ENCODE data around the gene RNU6-9.
"Not testable (repeated sequence)": the region's sequence is repeated elsewhere in the genome, so short reads cannot be mapped to it uniquely, and the experiment has no call there.

Gene RNU6-9

DNA sequence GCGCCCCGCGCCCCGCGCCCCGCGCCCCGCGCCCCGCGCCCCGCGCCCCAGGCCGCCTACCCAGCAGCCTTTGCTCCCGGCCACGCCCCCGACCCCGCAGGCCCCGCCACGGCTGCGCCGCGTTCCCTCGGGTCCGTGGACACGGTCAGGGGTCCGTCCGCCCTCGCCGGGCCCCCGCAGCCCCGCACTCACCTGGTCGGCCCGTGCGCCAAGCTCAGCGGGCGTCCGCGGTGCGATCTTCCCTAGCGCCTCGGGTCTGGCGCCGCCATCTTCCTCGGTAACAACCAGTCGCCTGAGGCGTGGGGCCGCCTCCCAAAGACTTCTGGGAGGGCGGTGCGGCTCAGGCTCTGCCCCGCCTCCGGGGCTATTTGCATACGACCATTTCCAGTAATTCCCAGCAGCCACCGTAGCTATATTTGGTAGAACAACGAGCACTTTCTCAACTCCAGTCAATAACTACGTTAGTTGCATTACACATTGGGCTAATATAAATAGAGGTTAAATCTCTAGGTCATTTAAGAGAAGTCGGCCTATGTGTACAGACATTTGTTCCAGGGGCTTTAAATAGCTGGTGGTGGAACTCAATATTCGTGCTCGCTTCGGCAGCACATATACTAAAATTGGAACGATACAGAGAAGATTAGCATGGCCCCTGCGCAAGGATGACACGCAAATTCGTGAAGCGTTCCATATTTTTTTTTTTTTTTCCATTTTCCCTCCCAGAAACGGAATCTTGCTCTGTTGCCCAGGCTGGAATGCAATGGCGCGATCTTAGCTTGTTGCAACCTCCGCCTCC is at the start of gene RNU6-9, which contains the start of gene MED16:
Gene RNU6-9, plus strand, starts transcription at position 591 of the 796 bp plus-strand sequence.
Gene MED16, minus strand, starts transcription at position 294 of the 796 bp plus-strand sequence. CDS start 2,056 bp downstream, outside the sequence.
- H3K4me3 ChIP-seq (ENCODE audit: low read depth, low read length): peak within 1 kb of the TSS; percentile 79

DNA sequence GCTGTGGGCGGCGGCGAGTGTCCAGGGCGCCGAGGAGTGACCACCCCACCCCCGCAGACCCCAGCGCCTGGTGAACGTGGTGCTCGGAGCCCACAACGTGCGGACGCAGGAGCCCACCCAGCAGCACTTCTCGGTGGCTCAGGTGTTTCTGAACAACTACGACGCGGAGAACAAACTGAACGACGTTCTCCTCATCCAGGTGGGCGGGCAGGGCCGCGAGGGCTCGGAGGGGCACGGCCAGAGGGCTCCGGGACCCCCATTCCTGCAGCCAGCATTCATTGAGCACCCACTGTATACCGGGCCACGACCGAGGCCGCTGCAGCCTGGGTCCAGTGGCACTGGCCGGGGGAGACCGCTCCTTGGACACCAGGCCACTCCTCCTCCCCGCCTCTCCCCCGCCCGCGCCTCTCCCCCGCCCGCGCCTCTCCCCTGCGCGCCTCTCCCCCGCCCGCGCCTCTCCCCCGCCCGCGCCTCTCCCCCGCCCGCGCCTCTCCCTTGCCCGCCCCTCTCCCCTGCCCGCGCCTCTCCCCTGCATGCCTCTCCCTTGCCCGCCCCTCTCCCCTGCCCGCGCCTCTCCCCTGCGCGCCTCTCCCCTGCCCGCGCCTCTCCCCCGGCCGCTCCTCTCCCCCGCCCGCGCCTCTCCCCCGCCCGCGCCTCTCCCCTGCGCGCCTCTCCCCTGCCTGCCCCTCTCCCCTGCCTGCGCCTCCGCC is 49.3 kb upstream of the RNU6-9 start:
- no peak overlapping the region for H3K4me3 ChIP-seq (ENCODE audit: low read depth, low read length)

DNA sequence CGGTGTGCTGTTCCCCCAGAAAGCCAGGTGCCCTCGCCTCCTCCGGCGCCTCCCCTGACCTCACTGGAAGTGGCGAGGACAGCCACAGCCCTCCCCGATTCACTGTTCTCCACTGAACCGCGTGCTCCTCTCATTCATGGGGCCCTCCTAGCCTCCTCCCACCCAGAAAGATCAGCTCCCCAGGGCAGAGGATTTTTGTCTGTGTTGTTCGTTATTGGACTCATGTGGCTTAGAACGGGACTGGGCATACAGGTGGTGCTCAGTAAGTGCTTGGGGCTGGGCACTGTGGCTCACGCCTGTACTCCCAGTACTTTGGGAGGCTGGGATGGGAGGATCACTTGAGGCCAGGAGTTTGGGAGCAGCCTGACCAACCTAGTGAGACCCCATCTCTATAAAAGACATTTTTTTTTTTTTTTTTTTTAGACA is 48.7 kb upstream of the RNU6-9 start:
- no peak overlapping the region for H3K4me3 ChIP-seq (ENCODE audit: low read depth, low read length)

DNA sequence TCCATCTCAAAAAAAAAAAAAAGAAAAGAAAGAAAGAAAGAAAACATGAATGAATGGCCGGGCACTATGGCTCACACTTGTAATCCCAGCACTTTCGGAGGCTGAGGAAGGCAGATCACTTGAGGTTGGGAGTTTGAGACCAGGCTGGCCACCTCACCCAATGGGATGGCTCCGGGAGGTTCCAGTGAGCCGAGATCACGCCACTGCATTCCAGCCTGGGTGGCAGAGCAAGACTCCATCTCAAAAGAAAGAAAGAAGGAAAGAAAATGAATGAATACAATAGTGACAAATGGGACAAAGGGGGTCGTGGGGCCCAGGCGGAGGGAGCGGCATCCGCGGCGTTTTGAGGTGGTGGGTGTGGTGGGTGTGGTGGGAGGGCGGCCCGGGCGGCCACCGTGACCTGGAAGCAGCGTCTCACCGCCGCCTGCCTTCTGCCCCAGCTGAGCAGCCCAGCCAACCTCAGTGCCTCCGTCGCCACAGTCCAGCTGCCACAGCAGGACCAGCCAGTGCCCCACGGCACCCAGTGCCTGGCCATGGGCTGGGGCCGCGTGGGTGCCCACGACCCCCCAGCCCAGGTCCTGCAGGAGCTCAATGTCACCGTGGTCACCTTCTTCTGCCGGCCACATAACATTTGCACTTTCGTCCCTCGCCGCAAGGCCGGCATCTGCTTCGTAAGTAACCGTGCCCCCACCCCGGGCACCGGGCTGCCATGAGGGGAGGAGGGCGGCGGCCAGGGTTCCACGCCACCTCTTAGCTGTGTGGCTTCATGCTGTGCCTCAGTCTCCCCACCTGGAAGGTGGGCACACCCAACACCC is 47.4 kb upstream of the RNU6-9 start:
- no peak overlapping the region for H3K4me3 ChIP-seq (ENCODE audit: low read depth, low read length)

DNA sequence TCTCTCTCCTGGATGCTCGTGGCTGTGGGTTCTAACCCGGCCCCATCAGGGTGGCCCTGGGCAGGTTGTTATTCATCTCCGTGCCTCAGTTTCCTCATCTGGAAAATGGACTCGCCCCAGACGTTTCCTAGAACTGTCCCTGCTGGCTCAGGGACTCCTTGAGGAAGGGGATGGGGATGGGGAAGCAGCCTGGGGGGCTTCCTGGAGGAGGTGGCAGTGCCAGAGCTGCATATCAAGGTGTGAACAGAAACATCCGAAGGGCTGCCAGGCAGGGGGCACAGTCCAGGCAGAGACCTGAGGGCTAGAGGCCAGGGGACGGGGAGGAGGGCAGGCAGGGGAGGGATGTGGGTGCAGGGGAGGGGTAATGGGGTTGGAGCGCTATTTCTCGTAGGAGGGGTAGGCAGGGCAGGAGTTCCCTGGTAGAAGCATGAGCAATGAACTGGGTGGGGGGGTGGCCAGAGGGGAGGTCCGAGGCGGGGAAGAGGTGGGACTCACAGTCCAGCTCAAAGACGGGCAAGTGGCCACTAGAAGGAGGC is 44.8 kb upstream of the RNU6-9 start:
- H3K4me3 ChIP-seq (ENCODE audit: low read depth, low read length): no peak overlapping the region

DNA sequence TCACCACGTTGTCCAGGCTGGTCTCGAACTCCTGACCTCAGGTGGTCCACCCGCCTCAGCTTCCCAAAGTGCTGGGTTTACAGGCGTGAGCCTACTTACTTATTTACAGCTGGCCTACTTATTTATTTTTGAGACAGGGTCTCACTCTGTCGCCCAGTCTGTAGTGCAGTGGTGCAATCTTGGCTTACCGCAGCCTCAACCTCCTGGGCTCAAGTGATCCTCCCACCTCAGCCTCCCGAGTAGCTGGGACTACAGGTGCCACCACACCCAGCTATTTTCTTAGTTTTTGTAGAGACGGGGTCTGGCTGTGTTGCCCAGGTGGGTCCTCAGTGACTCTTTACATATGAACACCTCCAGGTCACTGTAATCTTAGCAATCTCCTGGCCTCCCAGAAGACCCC is 44.1 kb upstream of the RNU6-9 start:
- H3K4me3 ChIP-seq (ENCODE audit: low read depth, low read length): not testable (repeated sequence)

DNA sequence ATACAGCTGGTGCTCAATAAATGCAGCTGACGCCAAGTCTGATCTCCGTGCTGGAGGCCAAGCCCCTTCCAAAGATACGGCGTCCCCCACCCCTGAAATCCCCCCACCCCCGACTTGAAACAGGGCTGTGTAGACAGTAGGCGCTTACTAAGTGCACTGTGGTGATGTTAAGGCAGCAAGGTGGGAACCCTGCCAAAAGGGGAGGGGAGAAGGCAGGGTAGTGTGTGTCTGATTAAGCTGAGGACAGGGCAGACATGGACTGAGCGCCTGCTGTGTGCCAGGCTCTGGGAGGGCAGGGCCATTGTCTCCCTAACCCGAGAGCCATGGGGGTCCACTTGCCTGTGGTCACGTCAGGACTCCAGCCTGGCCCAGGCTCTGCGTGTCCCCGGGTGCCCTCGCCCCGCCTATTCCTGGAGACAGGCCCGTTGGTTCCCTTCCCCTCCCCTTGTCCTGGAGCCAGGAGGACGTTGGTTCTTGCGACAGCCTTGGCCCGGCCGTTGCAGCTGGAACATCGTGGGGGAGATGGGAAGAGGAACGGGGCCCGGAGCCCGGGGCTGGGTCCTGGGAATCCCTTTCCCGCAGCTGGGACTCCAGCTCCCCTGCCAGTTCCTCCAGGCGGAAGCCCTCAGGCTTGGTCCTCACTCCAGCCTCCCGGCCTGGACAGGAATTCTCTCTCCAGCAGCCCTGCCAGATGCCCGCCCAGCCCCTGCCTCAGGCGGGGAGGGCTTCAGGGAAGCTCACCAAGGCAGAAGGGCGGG is 42.9 kb upstream of the RNU6-9 start:
- no peak overlapping the region for H3K4me3 ChIP-seq (ENCODE audit: low read depth, low read length)

DNA sequence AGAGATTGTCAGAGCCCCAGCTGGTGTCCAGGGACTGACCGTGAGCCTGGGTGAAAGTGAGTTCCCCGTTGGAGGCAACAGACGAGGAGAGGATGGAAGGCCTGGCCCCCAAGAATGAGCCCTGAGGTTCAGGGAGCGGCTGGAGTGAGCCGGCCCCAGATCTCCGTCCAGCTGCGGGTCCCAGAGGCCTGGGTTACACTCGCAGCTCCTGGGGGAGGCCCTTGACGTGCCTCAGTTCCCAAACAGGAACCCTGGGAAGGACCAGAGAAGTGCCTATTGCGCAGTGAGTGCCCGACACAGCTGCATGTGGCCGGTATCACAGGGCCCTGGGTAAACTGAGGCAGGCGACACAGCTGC is 42.3 kb upstream of the RNU6-9 start:
- no peak overlapping the region for H3K4me3 ChIP-seq (ENCODE audit: low read depth, low read length)

DNA sequence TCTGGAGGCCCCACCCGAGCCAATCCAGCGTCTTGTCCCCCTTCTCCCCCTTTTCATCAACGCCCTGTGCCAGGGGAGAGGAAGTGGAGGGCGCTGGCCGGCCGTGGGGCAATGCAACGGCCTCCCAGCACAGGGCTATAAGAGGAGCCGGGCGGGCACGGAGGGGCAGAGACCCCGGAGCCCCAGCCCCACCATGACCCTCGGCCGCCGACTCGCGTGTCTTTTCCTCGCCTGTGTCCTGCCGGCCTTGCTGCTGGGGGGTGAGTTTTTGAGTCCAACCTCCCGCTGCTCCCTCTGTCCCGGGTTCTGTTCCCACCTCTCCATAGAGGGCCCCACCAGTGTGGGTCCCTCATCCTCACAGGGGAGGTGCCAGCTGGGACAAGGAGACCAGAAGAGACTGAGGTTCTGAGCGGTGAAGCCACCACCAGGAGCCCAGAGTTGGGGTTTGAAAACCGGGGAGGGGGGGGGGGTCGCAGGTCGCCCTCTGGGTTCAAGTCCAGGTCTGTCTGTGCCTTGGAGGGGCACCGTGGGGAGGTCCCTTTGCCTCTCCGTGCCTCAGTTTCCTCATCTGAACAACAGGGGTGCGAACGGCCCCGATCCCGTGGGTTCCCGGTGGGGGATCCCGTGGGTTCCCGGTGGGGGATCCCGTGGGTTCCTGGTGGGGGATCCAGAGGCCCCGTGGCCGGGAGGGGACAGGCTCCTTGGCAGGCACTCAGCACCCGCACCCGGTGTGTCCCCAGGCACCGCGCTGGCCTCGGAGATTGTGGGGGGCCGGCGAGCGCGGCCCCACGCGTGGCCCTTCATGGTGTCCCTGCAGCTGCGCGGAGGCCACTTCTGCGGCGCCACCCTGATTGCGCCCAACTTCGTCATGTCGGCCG is 40.9 kb upstream of the RNU6-9 start, which contains the start of gene ELANE:
Gene ELANE, plus strand, starts transcription at position 168 of the 878 bp plus-strand sequence. Its CDS starts 26 bp downstream, at position 194.
- H3K4me3 ChIP-seq (ENCODE audit: low read depth, low read length): no peak within 1 kb of the TSS

DNA sequence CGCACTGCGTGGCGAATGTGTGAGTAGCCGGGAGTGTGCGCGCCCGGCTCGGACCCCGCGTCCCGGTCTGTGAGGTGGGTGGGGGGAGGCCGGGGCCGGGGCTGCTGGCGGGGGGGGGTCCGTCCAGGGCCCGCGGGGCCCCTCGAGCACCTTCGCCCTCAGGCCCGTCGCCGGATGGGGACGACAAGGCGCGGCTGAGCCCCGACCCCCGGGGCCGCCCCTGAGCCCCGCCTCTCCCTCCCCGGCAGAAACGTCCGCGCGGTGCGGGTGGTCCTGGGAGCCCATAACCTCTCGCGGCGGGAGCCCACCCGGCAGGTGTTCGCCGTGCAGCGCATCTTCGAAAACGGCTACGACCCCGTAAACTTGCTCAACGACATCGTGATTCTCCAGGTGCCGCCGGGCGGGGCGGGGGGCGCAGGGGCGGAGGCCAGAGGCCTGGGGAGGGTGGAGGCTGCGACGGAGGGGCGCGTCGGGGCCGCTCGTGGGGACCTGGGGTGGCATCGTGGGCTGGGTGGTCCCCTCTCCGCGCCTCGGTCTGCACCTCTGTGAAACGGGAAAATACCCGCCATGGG is 40.2 kb upstream of the RNU6-9 start:
- no peak overlapping the region for H3K4me3 ChIP-seq (ENCODE audit: low read depth, low read length)

DNA sequence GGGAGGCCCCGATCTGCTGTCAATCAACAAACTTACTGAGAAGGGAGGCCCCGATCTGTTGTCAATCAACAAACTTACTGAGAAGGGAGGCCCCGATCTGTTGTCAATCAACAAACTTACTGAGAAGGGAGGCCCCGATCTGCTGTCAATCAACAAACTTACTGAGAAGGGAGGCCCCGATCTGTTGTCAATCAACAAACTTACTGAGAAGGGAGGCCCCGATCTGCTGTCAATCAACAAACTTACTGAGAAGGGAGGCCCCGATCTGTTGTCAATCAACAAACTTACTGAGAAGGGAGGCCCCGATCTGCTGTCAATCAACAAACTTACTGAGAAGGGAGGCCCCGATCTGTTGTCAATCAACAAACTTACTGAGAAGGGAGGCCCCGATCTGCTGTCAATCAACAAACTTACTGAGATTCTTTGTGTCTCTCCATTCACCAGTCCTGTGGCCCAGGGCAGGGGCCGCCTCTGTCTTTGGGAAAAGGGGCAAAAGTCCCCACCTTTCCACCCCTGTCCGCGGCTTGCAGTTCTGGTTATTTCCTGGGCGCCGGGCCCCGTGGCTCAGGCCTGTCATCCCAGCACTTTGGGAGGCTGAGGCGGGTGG is 39.6 kb upstream of the RNU6-9 start:
- not testable (repeated sequence) for H3K4me3 ChIP-seq (ENCODE audit: low read depth, low read length)

DNA sequence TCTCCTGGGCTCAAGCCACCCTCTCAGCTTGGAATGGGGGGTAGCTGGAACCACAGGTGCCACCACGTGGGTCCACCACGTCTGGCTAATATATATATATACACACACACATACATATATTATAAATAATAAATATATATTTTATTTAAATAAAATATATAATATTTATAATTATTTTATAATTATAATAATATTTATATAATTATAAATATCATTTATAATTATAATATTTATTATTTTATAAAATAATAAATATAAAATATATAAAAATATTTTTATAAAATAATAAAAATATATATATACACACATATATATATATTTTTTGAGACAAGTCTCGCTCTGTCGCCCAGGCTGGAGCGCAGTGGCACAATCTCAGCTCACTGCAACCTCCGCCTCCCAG is 38.7 kb upstream of the RNU6-9 start:
- H3K4me3 ChIP-seq (ENCODE audit: low read depth, low read length): no peak overlapping the region

DNA sequence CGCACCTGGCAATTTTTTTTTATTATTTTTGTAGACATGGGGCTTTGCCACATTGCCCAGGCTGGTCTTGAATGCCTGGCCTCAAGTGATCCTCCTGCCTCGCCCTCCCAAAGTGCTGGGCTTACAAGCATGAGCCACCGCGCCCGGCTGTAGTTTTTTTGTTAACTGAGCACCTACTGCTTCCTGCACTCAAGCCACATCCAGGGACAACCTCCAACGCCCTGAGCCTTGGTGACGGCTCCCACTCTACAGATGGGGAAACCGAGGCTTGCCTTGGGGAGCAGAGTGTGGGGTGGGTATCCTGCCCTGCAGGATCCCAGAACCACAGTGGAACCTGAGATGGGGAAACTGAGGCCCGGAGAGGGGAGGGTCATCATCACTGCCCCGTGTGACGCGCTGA is 38.1 kb upstream of the RNU6-9 start:
- no peak overlapping the region for H3K4me3 ChIP-seq (ENCODE audit: low read depth, low read length)

DNA sequence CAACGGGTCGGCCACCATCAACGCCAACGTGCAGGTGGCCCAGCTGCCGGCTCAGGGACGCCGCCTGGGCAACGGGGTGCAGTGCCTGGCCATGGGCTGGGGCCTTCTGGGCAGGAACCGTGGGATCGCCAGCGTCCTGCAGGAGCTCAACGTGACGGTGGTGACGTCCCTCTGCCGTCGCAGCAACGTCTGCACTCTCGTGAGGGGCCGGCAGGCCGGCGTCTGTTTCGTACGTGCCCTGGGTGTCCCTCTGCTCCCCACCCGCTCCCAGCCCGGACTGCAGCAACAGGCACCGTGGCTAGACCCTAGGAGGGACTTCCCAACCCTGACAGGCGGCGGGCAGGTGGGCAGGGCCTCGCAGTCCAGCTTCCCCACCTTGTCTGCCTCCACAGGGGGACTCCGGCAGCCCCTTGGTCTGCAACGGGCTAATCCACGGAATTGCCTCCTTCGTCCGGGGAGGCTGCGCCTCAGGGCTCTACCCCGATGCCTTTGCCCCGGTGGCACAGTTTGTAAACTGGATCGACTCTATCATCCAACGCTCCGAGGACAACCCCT is 37.6 kb upstream of the RNU6-9 start:
- H3K4me3 ChIP-seq (ENCODE audit: low read depth, low read length): no peak overlapping the region

DNA sequence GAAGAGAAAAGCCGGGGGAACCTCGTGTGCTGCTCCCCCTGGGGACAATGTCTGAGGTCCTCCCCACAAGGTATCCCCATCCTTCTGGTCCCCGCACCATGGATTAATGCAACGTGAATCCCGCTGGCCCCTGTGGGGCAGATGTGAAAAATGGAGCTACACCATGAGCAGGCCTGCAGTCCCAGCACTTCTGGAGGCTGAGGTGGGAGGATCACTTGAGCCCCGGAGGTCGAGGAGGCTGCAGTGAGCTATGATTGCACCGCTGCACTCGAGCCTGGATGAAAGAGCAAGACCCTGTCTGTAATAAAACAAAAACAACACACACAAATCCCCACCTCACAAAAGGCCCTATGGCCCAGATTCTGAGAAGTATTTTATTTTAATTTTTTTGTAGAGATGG is 35.0 kb upstream of the RNU6-9 start:
- no peak overlapping the region for H3K4me3 ChIP-seq (ENCODE audit: low read depth, low read length)

DNA sequence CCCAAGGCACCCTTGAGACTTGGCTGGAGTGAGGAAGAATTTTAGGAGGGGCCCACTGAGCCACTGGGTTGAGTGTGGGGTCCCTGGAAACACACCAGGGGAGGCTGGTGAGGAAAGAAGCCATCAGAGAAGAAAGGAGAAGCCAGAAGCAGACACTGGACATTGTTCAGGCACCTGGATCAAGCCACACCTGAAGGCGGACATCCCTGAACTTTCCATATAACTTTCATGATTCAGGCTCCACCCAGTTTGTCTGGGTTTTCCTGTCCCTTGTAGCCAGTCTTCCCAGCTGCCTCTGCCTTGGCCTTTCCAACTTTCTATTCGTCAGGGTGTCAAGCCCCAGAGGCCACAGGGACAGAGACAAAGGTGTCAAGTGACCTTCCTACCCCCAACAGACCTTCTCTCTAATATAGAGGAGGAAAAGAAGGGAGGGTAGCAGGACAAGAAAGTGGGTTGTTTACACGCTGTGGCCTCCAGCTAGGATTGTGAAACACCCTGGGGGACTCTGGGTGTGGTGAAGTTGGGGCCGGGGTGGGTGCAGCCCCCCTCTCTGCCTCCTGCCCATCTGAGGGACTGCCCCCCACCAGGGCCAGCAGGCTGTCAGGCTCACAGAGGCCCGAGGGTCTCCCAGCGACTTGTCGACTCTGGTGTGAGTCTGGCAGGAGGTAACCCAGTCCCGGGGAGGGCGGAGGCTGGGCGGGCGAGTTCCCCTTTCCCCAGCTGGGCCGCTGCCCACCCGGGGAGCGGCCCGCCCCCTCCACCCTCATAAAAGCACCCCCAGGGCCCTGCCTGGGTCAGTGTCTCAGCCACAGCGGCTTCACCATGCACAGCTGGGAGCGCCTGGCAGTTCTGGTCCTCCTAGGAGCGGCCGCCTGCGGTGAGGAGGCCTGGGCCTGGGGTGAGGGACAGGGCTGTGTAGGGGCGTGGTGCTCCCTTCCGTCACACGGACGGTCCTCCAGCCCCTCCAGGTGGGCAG is 34.1 kb upstream of the RNU6-9 start, which contains the start of gene CFD:
Gene CFD, plus strand, starts transcription at position 797 of the 976 bp plus-strand sequence. Its CDS starts 26 bp downstream, at position 823.
- peak within 1 kb of the TSS; percentile 45 for H3K4me3 ChIP-seq (ENCODE audit: low read depth, low read length)

DNA sequence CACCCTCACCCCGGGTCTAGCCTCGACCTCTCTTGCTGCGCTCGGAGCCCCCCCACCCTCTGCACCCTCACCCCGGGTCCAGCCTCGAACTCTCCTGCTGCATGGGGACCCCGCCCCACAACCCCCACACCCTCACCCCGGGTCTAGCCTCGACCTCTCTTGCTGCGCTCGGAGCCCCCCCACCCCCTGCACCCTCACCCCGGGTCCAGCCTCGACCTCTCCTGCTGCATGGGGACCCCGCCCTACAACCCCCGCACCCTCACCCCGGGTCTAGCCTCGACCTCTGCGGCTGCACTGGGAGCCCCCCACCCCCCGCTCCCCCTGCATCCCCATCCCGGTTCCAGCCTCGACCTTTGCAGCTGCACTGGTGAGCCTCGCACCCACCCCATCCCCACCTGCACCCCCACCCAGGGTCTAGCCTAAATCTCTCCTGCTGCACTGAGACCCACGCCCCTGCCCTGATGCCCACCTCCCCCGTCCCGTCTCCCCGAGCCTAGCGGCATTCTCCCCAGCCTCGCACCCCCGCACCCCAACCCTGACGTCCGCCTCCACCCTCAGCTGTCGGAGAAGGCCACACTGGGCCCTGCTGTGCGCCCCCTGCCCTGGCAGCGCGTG is 32.0 kb upstream of the RNU6-9 start:
- no peak overlapping the region for H3K4me3 ChIP-seq (ENCODE audit: low read depth, low read length)
